Measurements from ENCODE around the gene RNF38. TPM values are rescaled to one million over a fixed set of nuclear protein-coding genes. Genes with fewer than 3 reads are reported as not detected.

The RNF38 gene
- total and polyA plus RNA-seq, 2 experiments from 2014 or later = 13.7 to 61.9 TPM

GRCh38 chr9:36297798-36298197, 102.3 kb downstream of the RNF38 start:
- Histone ChIP-seq H3K4me1 (ENCODE audit: insufficient read depth) (no peaks in the 10 kb centered on the region; the same call in 1 of the 2 replicates), H3K4me3 (no peak overlapping the region), H3K36me3 (ENCODE audit: insufficient read depth) (no peaks in the 10 kb centered on the region), H3K27ac (ENCODE audit: low read depth) (no peak overlapping the region), H3K9me2 (ENCODE audit: insufficient read depth) (no peaks in the 10 kb centered on the region), H4K20me1 (replicated peaks; ENCODE audit: insufficient read depth) (no peaks in the 10 kb centered on the region), H3K27me3 (ENCODE audit: insufficient read depth) (no peaks in the 10 kb centered on the region), H3F3A (replicated peaks; ENCODE audit: low read depth) (no peaks in the 10 kb centered on the region), H3K4me2 (no peak overlapping the region), H2AFZ (no peak overlapping the region), H3K79me2 (replicated peaks; ENCODE audit: insufficient read depth) (no peaks in the 10 kb centered on the region)
- no peak overlapping the region for H3K27ac Mint-ChIP-seq
- DNase-seq (ENCODE audit: low spot score) (no peak), ATAC-seq (no peak)
- H3K9me3 Mint-ChIP-seq = no peaks in the 10 kb centered on the region
- peaks cover 6% of the 10 kb centered on the region for H3K4me1 Mint-ChIP-seq
- no peaks in the 10 kb centered on the region; the same call in 2 of the 3 replicates for H3K36me3 Mint-ChIP-seq (ENCODE audit: low read depth)
- TF ChIP-seq ZNF114 (CRISPR knock-in tag; IDR thresholded peaks at IDR 0.05) (no peak), CREB1 (CRISPR knock-in tag; IDR thresholded peaks at IDR 0.05; ENCODE audit: low read depth) (no peak), JUNB (IDR thresholded peaks at IDR 0.05; ENCODE audit: unreplicated experiment) (no peak), STAT1 (IDR thresholded peaks at IDR 0.05; ENCODE audit: unreplicated experiment) (no peak), EZH2 (IDR thresholded peaks at IDR 0.05; ENCODE audit: low read depth, unreplicated experiment) (no peak), CTCF (conservative IDR thresholded peaks at IDR 0.05; ENCODE audit: low read depth in 2 of 2) (no peak), EZH2phosphoT487 (IDR thresholded peaks at IDR 0.05; ENCODE audit: unreplicated experiment) (no peak), ETS1 (IDR thresholded peaks at IDR 0.05) (no peak), REST (IDR thresholded peaks at IDR 0.05; ENCODE audit: unreplicated experiment) (no peak), ZNF462 (CRISPR knock-in tag; IDR thresholded peaks at IDR 0.05) (no peak), ZNF331 (CRISPR knock-in tag; IDR thresholded peaks at IDR 0.05; ENCODE audit: low read depth) (no peak), POLR2AphosphoS5 (IDR thresholded peaks at IDR 0.05; ENCODE audit: low read depth) (no peak), NANOG (IDR thresholded peaks at IDR 0.05; ENCODE audit: borderline replicate concordance) (no peak)
- peaks cover 2% of the 10 kb centered on the region for H3K27me3 Mint-ChIP-seq (ENCODE audit: insufficient read depth, low read depth, poor library complexity)
- no peak overlapping the region for H3K4me3 Mint-ChIP-seq

Data from GM23338 (cell line).